Esophagus muscularis mucosa (tissue), 4 donors: ENCODE data around the gene ADAR. TPM values are rescaled to one million over a fixed set of nuclear protein-coding genes. Genes with fewer than 3 reads are reported as not detected.

Experiments used
- DNase-seq: peaks from one replicate; pipeline ENCODE4 v3.0.0-alpha.2; 2017; ENCODE audit errors: extremely low spot score
- H3K27ac ChIP-seq, 4 donors: fragments of 200-600 bp; sonication (generic); replicated peaks in 1 of 4; 1 replicate in 3 of 4; 2 replicates in 1 of 4; pipeline ENCODE4 v1.5.1; 2016 to 2019; ENCODE audit warnings: mild to moderate bottlenecking in 1 of 4
- H3K27me3 ChIP-seq, 4 donors: fragments of 200-600 bp; sonication (generic); one replicate each; pipeline versions ENCODE4 v1.5.1 to v1.6.0; 2016 to 2019
- H3K36me3 ChIP-seq, 4 donors: fragments of 200-600 bp; sonication (generic); one replicate each; pipeline ENCODE4 v1.5.1; 2016 to 2019
- H3K4me1 ChIP-seq, 4 donors: fragments of 200-600 bp; sonication (generic); one replicate each; pipeline ENCODE4 v1.5.1; 2016 to 2019
- H3K4me3 ChIP-seq, 4 donors: fragments of 200-600 bp; sonication (generic); 1 replicate in 2 of 4; 2 replicates in 2 of 4; pipeline ENCODE4 v1.5.1; 2016 to 2019; ENCODE audit warnings: mild to moderate bottlenecking in 4 of 4, moderate library complexity in 1 of 4
- H3K9me3 ChIP-seq, 4 donors: fragments of 200-600 bp; sonication (generic); 1 replicate in 3 of 4; 2 replicates in 1 of 4; pipeline ENCODE4 v1.5.1; 2016 to 2019
- CTCF ChIP-seq, 3 experiments: fragments of 200-600 bp in 2 of 3; fragments of 450-650 bp in 1 of 3; sonication (generic) in 2 of 3; IDR thresholded peaks; one replicate each; pipeline ENCODE4 v1.5.1; 2017 to 2019; ENCODE audit warnings: antibody characterized with exemption in 3 of 3, mild to moderate bottlenecking in 2 of 3, moderate library complexity in 1 of 3
- EP300 ChIP-seq: sonication (generic); formaldehyde crosslinking; IDR thresholded peaks from one replicate; pipeline ENCODE4 v1.6.1; 2017; ENCODE audit warnings: antibody characterized with exemption
- POLR2A ChIP-seq: fragments of 450-650 bp; IDR thresholded peaks from one replicate; pipeline ENCODE4 v1.6.1; 2017; ENCODE audit warnings: antibody characterized with exemption, moderate library complexity, mild to moderate bottlenecking, low read depth
- POLR2AphosphoS5 ChIP-seq, 2 donors: sonication (generic); formaldehyde crosslinking; IDR thresholded peaks; one replicate each; pipeline ENCODE4 v1.6.1; 2017; ENCODE audit warnings: antibody characterized with exemption in 2 of 2
- WGBS: methylation state at CpG from one replicate; pipeline ENCODE4 v1.1.5; 2018; 5-methylcytosine and 5-hydroxymethylcytosine counted together
- intact Hi-C: fragments of 100-400 bp; cut with DNase I; formaldehyde crosslinking; loops from one replicate; pipeline ENCODE4 v1.15.1; 2023
- total RNA-seq, 4 donors: library from RNA; depleted of rRNA; stranded (reverse); fragments of >200 nt; gene quantifications; one replicate each; pipeline versions ENCODE4 v1.1.0 to v1.2.1, GENCODE V29; 2016

Gene ADAR
- total RNA-seq, 4 donors from 2014 or later, result 80.2 to 96.3 (median 87.1) TPM

- DNase-seq, result no peak
- H3K9me3 ChIP-seq, result no peaks in the 10 kb centered on the region
- no peak overlapping the region for H3K4me3 ChIP-seq
- peaks cover 0 to 7% (median 0%) of the 10 kb centered on the region in 4 donors for H3K36me3 ChIP-seq
- no peaks in the 10 kb centered on the region for H3K27me3 ChIP-seq
- no peak for TF ChIP-seq EP300
- no peak for TF ChIP-seq CTCF (IDR thresholded peaks at IDR 0.05)
- no peak for TF ChIP-seq POLR2A
- no peak for TF ChIP-seq POLR2AphosphoS5 (IDR thresholded peaks at IDR 0.05)
- intact Hi-C loops, result no loop called here
- WGBS, result 90% methylated on average over 4 of the region's 4 CpGs
- no peak overlapping the region for H3K27ac ChIP-seq
- peaks cover 0 to 23% (median 12%) of the 10 kb centered on the region in 4 donors for H3K4me1 ChIP-seq
Measured at GRCh38 chr1:154615411-154615810, 7.4 kb upstream of the ADAR start.

DNA sequence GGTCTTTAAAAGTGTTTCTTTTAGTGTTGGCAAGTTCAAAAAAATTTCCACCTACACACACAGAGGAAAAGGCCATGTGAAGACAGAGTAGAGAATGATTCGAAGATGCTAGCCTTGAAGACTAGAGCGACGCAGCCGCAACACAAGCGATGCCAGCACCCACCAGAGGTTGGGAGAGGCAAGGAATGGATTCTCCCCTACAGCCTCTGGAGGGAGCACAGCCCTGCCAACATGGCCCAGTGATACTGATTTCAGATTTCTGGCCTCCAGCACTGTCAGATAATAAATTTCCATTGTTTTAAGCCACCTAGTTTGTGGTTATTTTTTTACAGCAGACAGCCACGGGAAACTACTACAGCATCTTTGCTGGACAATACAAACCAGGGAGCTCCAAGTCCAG, 6.9 kb upstream of the ADAR start:
- H3K4me1 ChIP-seq, result peaks cover 0 to 24% (median 12%) of the 10 kb centered on the region in 4 donors
- intact Hi-C loops, result loop anchor here (5.0 kb wide), 1 partner anchor 58 kb away; the partner anchor contains the start of gene UBE2Q1
- TF ChIP-seq EP300 (no peak), POLR2AphosphoS5 (IDR thresholded peaks at IDR 0.05) (no peak), CTCF (IDR thresholded peaks at IDR 0.05) (no peak), POLR2A (no peak)
- peaks cover 0 to 7% (median 0%) of the 10 kb centered on the region in 4 donors for H3K36me3 ChIP-seq
- no peak overlapping the region for H3K27ac ChIP-seq
- no peak overlapping the region for H3K4me3 ChIP-seq
- no peaks in the 10 kb centered on the region for H3K9me3 ChIP-seq
- DNase-seq, result no peak
- WGBS, result 66% methylated on average over 6 of the region's 6 CpGs
- no peaks in the 10 kb centered on the region for H3K27me3 ChIP-seq

DNA sequence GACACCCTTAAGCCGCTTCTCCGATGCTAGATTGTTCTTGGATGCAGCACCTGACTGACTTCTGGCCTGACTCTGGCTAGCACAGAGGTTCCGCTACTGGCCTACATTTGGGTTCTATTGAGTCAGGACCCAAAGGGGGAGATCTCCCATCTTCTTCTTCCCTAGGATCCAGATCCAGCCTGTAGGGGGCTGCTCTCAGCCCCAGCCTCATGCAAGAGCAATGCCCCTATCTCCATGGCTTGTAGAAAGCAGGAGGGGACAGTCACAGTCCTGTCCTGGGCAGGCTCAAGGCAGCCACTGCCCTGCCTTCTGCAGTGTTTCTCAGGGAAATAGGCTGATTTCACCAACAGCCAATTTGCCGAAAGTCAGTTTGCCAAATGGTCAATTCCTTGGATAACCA, 6.3 kb upstream of the ADAR start:
- H3K36me3 ChIP-seq, result peaks cover 0 to 7% (median 0%) of the 10 kb centered on the region in 4 donors

DNA sequence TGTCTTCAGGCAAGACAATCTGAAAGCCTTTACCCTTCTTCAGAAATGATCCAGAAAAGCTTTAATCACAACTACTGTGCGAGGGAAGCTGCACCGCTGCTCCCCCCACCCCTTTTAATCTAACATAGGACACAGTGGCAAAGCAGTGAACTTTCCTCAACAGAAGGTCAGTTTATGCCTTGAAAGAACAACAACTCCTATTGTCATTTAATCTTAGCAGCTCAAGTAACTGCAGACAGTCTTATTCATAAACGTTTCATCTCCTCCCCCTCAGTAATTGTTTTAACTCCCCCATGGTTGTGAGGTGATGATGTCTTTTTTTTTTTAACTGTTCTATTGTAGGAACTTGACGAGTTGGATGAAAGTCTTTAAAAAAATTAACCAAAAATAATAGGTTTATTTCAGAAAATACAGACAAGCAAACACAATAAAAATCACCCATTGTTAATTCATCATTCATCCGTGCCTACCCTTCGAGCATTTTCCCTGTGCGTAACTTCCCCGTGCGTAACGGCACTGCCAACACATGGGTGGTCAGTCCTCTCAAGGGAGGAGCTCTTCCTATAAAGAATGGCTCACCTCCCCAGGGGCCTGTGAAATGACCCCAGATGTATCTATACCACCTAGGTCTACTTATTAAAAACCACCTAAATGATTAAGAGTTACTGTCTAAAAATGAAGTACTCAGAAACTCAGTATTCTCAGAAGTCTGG, 3.3 kb upstream of the ADAR start:
- TF ChIP-seq POLR2AphosphoS5 (IDR thresholded peaks at IDR 0.05) (no peak), CTCF (IDR thresholded peaks at IDR 0.05) (no peak), EP300 (no peak), POLR2A (no peak)
- WGBS, result 72% methylated on average over 10 of the region's 10 CpGs
- no peaks in the 10 kb centered on the region for H3K36me3 ChIP-seq
- no peaks in the 10 kb centered on the region for H3K27me3 ChIP-seq
- H3K4me3 ChIP-seq, result no peak overlapping the region
- no peak overlapping the region for H3K27ac ChIP-seq
- peak; percentile 55 for DNase-seq
- H3K4me1 ChIP-seq, result peaks cover 13 to 48% (median 26%) of the 10 kb centered on the region in 4 donors
- intact Hi-C loops, result loop anchor here (5.0 kb wide), 1 partner anchor 54 kb away; the partner anchor contains the start of gene UBE2Q1
- H3K9me3 ChIP-seq, result no peaks in the 10 kb centered on the region

More for the DNA sequence above, 6.3 kb upstream of the ADAR start:
- DNase-seq, result no peak
- no peaks in the 10 kb centered on the region for H3K9me3 ChIP-seq
- H3K27me3 ChIP-seq, result no peaks in the 10 kb centered on the region
- TF ChIP-seq POLR2AphosphoS5 (IDR thresholded peaks at IDR 0.05), result no peak
- TF ChIP-seq CTCF (IDR thresholded peaks at IDR 0.05), result no peak
- TF ChIP-seq POLR2A, result no peak
- TF ChIP-seq EP300, result no peak
- WGBS, result 93% methylated on average over 4 of the region's 4 CpGs
- intact Hi-C loops, result loop anchor here (5.0 kb wide), 1 partner anchor 57 kb away; the partner anchor contains the start of gene UBE2Q1
- H3K4me3 ChIP-seq, result no peak overlapping the region
- H3K4me1 ChIP-seq, result peaks cover 4 to 31% (median 14%) of the 10 kb centered on the region in 4 donors
- no peak overlapping the region for H3K27ac ChIP-seq
